ENCODE results near the gene SOCS1.

The SOCS1 gene

DNA sequence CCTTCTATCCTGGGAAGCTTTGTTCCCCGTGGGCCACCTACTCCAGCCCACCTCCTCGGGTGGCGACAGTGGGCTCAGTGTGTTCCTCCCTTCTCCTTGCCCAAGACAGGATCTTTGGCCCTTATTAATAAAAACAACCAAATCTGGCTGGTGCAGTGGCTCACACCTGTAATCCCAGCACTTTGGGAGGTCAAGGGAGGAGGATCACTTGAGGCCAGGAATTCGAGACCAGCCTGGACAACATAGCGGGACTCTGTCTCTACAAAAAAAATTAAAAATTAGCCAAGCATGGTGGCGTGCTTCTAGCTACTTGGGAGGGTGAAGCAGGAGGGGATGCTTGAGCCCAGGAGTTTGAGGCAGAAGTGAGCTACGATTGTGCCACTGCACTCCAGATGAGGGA lies 42.2 kb downstream of the SOCS1 start:
- no peak overlapping the region for H3K9ac ChIP-seq
- TF ChIP-seq Cebpa-rat (IDR thresholded peaks at IDR 0.05), result no peak
- peaks cover 22% of the 10 kb centered on the region for H3K9me3 ChIP-seq
- peaks cover 33% of the 10 kb centered on the region for H3K4me1 ChIP-seq
- no peak overlapping the region for H3K27ac ChIP-seq
- H4K20me1 ChIP-seq, result no peaks in the 10 kb centered on the region
- H3K4me3 ChIP-seq, result no peak overlapping the region
- H3K4me2 ChIP-seq, result peak overlapping the region; percentile 58; the same call in 1 of the 2 replicates
- H3K27me3 ChIP-seq, result no peaks in the 10 kb centered on the region
- no peaks in the 10 kb centered on the region for H3K36me3 ChIP-seq

DNA sequence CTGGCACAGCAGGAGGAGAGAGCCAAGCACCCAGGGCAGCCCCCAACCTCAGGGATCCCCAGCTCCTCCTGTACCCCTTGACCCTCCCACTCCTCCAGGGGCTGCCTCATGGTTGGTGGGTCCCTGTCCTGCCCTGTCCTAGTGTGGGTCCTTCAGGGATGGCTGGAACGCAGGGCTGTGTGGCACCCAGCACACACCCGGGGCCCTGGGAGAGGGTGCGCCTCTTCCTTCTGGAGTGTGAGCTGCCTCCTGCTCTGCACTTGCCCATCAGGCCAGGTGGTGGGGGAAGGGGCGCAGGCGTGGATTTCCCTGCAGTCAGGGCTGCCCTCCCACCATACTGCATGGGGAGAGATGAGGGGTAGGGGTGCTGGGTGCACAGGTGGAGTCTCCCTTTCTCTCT lies 42.6 kb downstream of the SOCS1 start:
- H3K36me3 ChIP-seq, result no peaks in the 10 kb centered on the region
- H3K4me3 ChIP-seq, result no peak overlapping the region
- no peak overlapping the region for H3K9ac ChIP-seq
- H3K27me3 ChIP-seq, result no peaks in the 10 kb centered on the region
- no peaks in the 10 kb centered on the region for H4K20me1 ChIP-seq
- peaks cover 33% of the 10 kb centered on the region for H3K4me1 ChIP-seq
- peaks cover 19% of the 10 kb centered on the region for H3K9me3 ChIP-seq
- no peak overlapping the region for H3K27ac ChIP-seq
- peak overlapping the region; percentile 58 for H3K4me2 ChIP-seq
- no peak for TF ChIP-seq Cebpa-rat (IDR thresholded peaks at IDR 0.05)

DNA sequence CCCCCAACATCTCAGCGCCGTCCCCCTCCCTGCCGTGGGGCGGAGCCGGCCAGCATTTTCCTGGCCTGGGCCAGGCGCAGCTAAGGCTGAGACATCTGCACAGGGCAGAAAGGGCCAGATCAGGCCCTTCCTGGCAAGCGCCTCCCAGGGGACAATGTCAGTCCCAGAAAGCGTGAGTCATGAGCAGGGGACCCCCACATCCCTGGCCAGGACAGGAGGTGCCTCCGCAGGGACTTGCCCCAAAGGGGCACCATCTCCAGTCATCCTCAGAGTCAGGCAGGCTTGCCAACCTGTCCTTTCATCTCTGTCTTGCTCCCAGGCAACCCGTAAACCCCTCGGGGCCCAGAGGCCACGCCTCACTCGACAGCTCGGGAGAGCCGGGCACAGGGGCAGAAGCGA lies 43.2 kb downstream of the SOCS1 start:
- Histone ChIP-seq H3K4me3 (no peak overlapping the region), H3K27me3 (no peaks in the 10 kb centered on the region), H3K4me1 (peaks cover 33% of the 10 kb centered on the region), H3K9ac (no peak overlapping the region; the same call in 1 of the 2 replicates), H3K36me3 (no peaks in the 10 kb centered on the region), H4K20me1 (no peaks in the 10 kb centered on the region), H3K9me3 (peaks cover 19% of the 10 kb centered on the region), H3K4me2 (peak overlapping the region; percentile 58), H3K27ac (no peak overlapping the region)
- TF ChIP-seq Cebpa-rat (IDR thresholded peaks at IDR 0.05), result no peak

DNA sequence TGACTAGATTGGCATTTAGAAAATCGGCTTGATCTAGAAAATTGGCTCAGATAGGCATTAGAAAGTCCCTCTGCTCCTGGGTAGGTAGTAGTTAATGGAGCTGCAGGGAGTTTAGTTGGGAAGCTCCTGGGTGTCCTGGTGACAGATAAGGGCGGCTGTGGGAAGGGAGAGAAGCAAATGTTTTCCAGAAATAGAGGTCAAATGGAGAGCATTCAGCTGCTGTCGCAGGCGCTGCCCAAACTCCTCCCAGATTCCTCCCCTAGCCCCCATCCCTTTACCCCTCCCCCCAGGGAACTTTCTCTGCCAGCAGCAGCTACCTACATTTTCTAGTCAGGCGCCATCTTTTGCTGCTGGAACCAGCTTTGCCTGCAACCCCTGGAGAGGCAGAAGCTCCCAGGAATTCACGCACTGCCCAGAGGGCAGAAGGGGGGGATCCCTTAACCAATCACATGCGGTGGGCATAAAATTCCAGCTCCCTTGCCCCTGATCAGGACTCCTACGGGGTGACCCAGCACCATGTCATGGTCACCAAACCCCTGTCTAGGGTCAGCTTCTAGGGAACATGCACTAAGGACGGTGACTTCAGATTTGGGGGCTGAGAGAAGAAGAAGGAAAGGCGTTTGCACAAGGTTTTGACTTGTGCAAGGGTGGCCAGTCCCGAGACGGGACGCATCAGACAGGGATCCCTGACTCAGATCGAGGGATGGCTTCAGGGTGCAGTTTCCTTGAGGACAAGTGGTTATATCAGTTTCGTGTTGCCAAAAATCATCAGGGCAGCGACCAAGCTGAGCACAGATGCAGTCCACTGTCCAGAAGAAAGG lies 43.8 kb downstream of the SOCS1 start:
- Histone ChIP-seq H3K4me2 (peak overlapping the region; percentile 58), H3K4me3 (no peak overlapping the region), H3K9me3 (peaks cover 23% of the 10 kb centered on the region), H3K4me1 (peaks cover 33% of the 10 kb centered on the region), H4K20me1 (no peaks in the 10 kb centered on the region), H3K27ac (no peak overlapping the region), H3K36me3 (no peaks in the 10 kb centered on the region), H3K9ac (no peak overlapping the region; the same call in 1 of the 2 replicates), H3K27me3 (no peaks in the 10 kb centered on the region)
- TF ChIP-seq Cebpa-rat (IDR thresholded peaks at IDR 0.05), result no peak

DNA sequence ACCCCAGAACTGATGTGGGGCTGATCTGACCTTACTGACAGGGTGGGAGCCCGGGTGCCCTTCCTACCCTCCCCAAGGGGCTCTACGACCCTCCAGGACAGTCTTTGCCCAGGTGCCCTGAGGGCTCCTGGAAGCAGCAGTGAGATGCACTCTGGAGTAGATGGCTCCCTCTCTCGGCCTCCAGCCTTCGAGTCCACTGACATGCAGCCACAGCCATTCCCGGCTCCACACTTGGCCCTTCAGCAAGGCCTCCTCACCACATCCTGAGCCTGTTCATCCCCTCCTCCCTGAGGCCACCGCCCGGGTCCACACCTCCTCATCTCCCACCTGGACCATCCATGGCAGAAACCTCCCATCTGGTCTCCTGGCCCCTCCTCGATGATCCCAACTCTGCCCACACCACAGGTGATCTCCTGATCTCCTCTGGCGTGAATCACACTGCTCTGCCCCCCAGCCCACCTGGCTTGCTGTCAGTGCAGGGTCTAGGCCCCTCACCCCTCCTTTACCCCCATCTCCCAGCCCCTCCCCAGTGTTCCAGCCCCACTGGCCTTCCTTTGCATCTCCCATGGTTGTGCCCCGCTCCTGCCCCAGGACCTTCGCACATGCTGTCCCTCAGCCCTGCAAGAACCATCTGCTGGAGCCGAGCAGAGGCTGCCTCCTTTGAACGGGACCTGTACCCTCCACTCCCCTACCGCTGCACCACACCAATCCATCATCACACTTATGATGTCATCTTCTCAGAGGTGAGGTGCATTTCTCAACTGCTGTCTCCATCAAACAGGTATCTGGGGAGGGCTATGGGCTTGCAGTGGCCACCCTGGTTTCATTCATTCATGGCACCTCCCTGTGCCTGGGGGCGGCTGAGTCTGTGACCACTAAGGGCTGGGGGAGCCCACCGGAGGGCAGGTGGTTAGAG lies 44.7 kb downstream of the SOCS1 start:
- no peak overlapping the region for H3K27ac ChIP-seq
- H3K9ac ChIP-seq, result no peak overlapping the region
- H4K20me1 ChIP-seq, result no peaks in the 10 kb centered on the region
- peaks cover 42% of the 10 kb centered on the region for H3K4me1 ChIP-seq
- no peaks in the 10 kb centered on the region for H3K36me3 ChIP-seq
- no peak overlapping the region for H3K4me2 ChIP-seq
- no peak overlapping the region for H3K4me3 ChIP-seq
- peaks cover 21% of the 10 kb centered on the region for H3K9me3 ChIP-seq
- no peak for TF ChIP-seq Cebpa-rat (IDR thresholded peaks at IDR 0.05)
- H3K27me3 ChIP-seq, result no peaks in the 10 kb centered on the region

DNA sequence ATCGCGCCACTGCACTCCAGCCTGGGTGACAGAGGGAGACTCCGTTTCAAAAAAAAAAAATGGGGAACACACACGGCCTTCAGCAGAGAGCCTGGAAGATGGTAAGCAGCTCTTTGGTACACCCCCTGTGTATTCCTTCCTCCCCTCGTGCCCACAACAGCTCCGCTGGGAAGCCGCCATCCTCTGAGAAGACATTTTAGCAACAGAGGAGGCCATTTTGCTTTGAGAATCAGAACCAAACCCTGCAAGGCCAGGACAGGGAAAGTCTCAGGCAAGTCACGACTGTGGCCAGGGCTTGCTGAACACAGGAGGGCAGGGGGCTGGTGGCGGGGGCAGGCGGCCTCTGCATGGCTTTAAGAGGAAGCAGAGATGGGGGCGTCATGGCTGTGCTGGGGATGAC lies 45.7 kb downstream of the SOCS1 start:
- H3K27ac ChIP-seq, result no peak overlapping the region
- no peaks in the 10 kb centered on the region for H4K20me1 ChIP-seq
- no peaks in the 10 kb centered on the region for H3K27me3 ChIP-seq
- H3K4me3 ChIP-seq, result no peak overlapping the region
- TF ChIP-seq Cebpa-rat (IDR thresholded peaks at IDR 0.05), result no peak
- H3K9me3 ChIP-seq, result peaks cover 14% of the 10 kb centered on the region
- no peak overlapping the region for H3K9ac ChIP-seq
- no peaks in the 10 kb centered on the region for H3K36me3 ChIP-seq
- H3K4me2 ChIP-seq, result no peak overlapping the region
- peaks cover 53% of the 10 kb centered on the region for H3K4me1 ChIP-seq

DNA sequence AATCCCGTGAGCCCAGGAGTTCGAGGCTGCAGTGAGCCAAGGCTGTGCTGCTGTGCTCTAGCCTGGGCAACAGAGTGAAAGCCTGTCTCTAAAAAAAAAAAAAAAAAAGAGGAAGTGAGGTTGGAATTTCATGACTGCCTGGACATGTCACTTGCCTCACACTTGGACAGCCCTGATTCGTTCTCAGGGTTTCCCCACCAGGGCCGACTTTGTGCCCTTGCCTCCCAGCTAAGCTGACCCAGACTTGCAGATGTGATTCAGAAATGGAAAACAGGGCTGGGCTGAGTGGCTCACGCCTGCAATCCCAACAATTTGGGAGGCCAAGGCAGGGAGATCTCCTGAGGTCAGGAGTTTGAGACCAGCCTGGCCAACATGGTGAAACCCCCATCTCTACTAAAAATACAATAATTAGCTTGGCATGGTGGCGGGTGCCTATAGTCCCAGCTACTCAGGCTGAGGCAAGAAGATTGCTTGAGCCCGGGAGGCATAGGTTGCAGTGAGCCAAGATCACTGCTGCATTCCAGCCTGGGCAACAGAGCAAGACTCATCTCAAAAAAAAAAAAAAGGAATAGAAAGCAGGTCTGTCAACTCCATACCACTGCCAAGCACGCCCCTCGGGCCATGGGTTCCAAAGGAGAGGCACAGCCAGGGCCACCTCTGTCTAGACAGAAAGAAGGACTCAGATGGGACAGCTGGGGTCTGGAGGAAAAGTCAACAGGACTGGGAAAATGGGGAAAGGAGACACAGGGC lies 46.9 kb downstream of the SOCS1 start:
- peaks cover 14% of the 10 kb centered on the region for H3K9me3 ChIP-seq
- no peak overlapping the region for H3K9ac ChIP-seq
- peaks cover 64% of the 10 kb centered on the region for H3K4me1 ChIP-seq
- H3K4me3 ChIP-seq, result no peak overlapping the region
- H4K20me1 ChIP-seq, result no peaks in the 10 kb centered on the region
- TF ChIP-seq Cebpa-rat (IDR thresholded peaks at IDR 0.05), result no peak
- peak overlapping the region; percentile 60 for H3K4me2 ChIP-seq
- H3K27ac ChIP-seq, result 0 out of 2 replicates have a peak overlapping the region, but pooled peaks have one; percentile 38
- H3K36me3 ChIP-seq, result no peaks in the 10 kb centered on the region
- H3K27me3 ChIP-seq, result no peaks in the 10 kb centered on the region

DNA sequence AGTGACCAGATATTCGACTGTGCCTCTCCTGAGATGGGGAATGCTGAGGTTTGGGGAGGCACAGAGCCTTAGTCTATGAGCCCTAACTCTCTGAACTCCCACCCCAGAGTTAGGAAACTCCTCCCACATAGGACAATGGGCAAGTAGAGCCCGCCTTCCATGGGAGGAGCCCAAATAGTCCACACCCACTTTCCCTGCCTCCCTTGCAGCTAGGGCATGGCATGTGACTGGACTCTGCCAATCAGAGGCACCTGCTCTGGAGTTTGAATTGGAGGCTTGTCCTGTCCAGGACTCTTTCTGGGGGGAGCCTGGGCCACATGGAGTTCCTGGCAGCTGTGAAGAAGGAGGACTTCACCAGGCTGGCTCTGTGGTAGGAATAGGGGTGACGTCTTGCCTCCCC lies 48.4 kb downstream of the SOCS1 start:
- peaks cover 67% of the 10 kb centered on the region for H3K4me1 ChIP-seq
- H3K27me3 ChIP-seq, result no peaks in the 10 kb centered on the region
- no peak for TF ChIP-seq Cebpa-rat (IDR thresholded peaks at IDR 0.05)

DNA sequence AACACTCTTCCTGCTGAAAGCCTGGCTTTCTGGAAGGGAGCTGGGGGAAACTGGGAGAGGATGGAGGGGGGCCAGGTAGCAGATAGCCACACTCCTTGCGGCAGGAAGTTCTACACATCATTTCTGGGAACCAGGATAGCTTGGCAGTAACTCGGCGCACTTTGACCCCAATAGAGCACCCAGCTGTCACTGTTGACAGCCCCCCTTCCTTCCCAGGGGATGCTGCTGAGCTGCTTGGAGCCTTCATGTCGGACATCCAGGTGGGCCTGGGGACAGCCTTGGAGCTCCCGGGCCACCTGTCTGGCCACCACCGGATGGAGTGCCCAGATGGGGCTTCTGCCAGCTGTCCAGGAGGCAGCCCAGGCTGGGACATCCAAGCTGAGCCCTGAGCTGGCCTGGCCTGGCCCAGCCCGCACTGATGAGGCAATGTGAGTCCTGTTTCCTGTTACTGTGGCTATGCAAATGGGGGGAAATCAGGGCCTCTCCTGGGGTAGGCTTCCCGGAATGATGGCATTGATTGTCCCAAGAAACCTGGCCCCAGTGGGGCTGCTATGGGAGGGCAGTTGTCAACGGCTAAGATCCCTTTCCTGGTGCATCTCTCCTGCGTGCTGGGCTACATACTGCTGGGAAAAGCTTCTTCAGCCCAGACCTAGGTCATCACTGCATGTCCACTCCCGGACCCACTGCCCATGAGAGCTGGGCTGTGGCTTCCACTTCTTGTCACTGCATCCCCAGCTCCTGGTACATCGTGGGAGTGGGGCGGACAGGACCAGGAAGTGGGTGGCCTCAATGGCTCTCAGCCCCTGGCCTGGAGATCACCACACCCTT lies 50.0 kb downstream of the SOCS1 start:
- Histone ChIP-seq H4K20me1 (no peaks in the 10 kb centered on the region), H3K36me3 (no peaks in the 10 kb centered on the region), H3K9ac (peak overlapping the region; percentile 60), H3K9me3 (peaks cover 14% of the 10 kb centered on the region), H3K27me3 (no peaks in the 10 kb centered on the region), H3K4me2 (peak overlapping the region; percentile 87), H3K4me1 (peaks cover 79% of the 10 kb centered on the region), H3K27ac (peak overlapping the region; percentile 57), H3K4me3 (no peak overlapping the region)
- TF ChIP-seq Cebpa-rat (IDR thresholded peaks at IDR 0.05), result 0 out of 2 replicates have a peak, but pooled peaks have one; percentile 30

More for the DNA sequence above, 48.4 kb downstream of the SOCS1 start:
- Histone ChIP-seq H4K20me1 (no peaks in the 10 kb centered on the region), H3K4me3 (no peak overlapping the region), H3K36me3 (no peaks in the 10 kb centered on the region), H3K4me2 (no peak overlapping the region), H3K27ac (no peak overlapping the region), H3K9ac (no peak overlapping the region), H3K9me3 (peaks cover 14% of the 10 kb centered on the region)
